Pancreas (tissue), 10 donors: ENCODE measurements around the gene XRCC3. TPM values are rescaled to one million over a fixed set of nuclear protein-coding genes. Genes with fewer than 3 reads are reported as not detected.

Experiments used
- ATAC-seq, 4 donors: fragments of 200-7000 bp; cut with Tn5 transposase; one replicate each; pipeline versions ENCODE4 v1.8.0 to v1.9.1; 2020; ENCODE audit warnings: mild to moderate bottlenecking in 4 of 4, moderate library complexity in 4 of 4
- DNase-seq, 6 donors: peaks; one replicate each; pipeline ENCODE4 v3.0.0-alpha.2; 2020
- FAIRE-seq: peaks from 2 replicates; lab custom pipeline; 2012; peaks lifted over from hg19 to GRCh38; lab: Jason Lieb, UNC
- H3K27ac ChIP-seq, 4 donors: fragments of 200-600 bp; sonication (generic); 1 replicate in 3 of 4; 2 replicates in 1 of 4; pipeline versions ENCODE4 v1.5.0 to v1.8.0; 2020
- H3K27me3 ChIP-seq, 4 donors: fragments of 200-600 bp; one replicate each; pipeline ENCODE4 v1.8.0; 2021
- H3K36me3 ChIP-seq, 3 donors: fragments of 200-600 bp; sonication (generic) in 1 of 3; one replicate each; pipeline versions ENCODE4 v1.5.0 to v1.8.0; 2020 to 2021
- H3K4me1 ChIP-seq, 3 donors: fragments of 200-600 bp; one replicate each; pipeline ENCODE4 v1.8.0; 2021
- H3K4me3 ChIP-seq, 4 donors: fragments of 200-600 bp; sonication (generic) in 2 of 4; one replicate each; pipeline versions ENCODE4 v1.5.0 to v1.8.0; 2020 to 2021
- H3K9me3 ChIP-seq, 4 donors: fragments of 200-600 bp; one replicate each; pipeline ENCODE4 v1.8.0; 2021
- CTCF ChIP-seq, 4 donors: fragments of 200-600 bp; sonication (generic) in 3 of 4; IDR thresholded peaks; one replicate each; pipeline versions ENCODE4 v1.5.0 to v1.8.0; 2021; ENCODE audit warnings: antibody characterized with exemption in 4 of 4
- WGBS, 2 donors: extraction: QIAGEN DNeasy Blood & Tissue Kit; methylation state at CpG; one replicate each; pipeline ENCODE4 v1.1.7; 2013; 5-methylcytosine and 5-hydroxymethylcytosine counted together
- intact Hi-C, 3 donors: fragments of 100-400 bp; cut with DNase I; formaldehyde crosslinking; loops; one replicate each; pipeline versions ENCODE4 v1.11.1 to v1.14.2; 2022
- polyA plus RNA-seq, 2 donors: library from polyadenylated mRNA; stranded (reverse); fragments of 200-250 nt; gene quantifications; one replicate each; pipeline ENCODE4 v1.2.3, GENCODE V29; 2013
- total RNA-seq, 6 donors: library from RNA; stranded (reverse); fragmentation: NEBNext Ultra II Directional in 4 of 6; extraction: Animal tissue kit (Norgen Biotek cat#: 25700) in 4 of 6; gene quantifications; one replicate each; pipeline versions ENCODE4 v1.2.1 to v1.2.4, GENCODE V29; 2021 to 2023
- donor health status: healthy with polysubstance abuse.
- donor health status: DM: no; HTN: no; CAD: no; lungs with moderate emphysema.
- donor health status: DM: no; HTN: no; CAD: no.
- donor health status: control.
- donor health status: control.
- donor health status: Bipolar disorder and iron deficiency.
- donor health status: DM: yes; HTN: yes; CAD: no.
- donor health status: DM: no; HTN: no; CAD: no.
- donor health status: DM: no; HTN: no; CAD: no.
- donor health status: DM: yes; HTN: yes; CAD: no.

The XRCC3 gene
- total and polyA plus RNA-seq, 8 donors = 1.7 to 5.2 (median 3.0) TPM

- WGBS, 2 donors = 88 to 94% methylated on average over 6 of the region's 6 CpGs
- Histone ChIP-seq H3K27ac (no peak overlapping the region), H3K4me3 (no peak overlapping the region), H3K36me3 (peaks cover 0 to 55% (median 12%) of the 10 kb centered on the region in 3 donors), H3K4me1 (no peaks in the 10 kb centered on the region), H3K27me3 (no peaks in the 10 kb centered on the region), H3K9me3 (no peaks in the 10 kb centered on the region)
- FAIRE-seq (no peak), DNase-seq (no peak), ATAC-seq (no peak)
- intact Hi-C loops = loop anchor here in 1 of 3 donors (10.0 kb wide), 1 partner anchor 175 kb away; no protein-coding TSS in a partner anchor
- TF ChIP-seq CTCF (IDR thresholded peaks at IDR 0.05) = no peak
These were observed 24.2 kb upstream of the XRCC3 start for GRCh38 chr14:103739466-103739792.

- no peak for TF ChIP-seq CTCF (IDR thresholded peaks at IDR 0.05)
- H3K27me3 ChIP-seq = no peaks in the 10 kb centered on the region
- no peaks in the 10 kb centered on the region for H3K9me3 ChIP-seq
- no peak for FAIRE-seq
- H3K4me3 ChIP-seq = no peak overlapping the region
- no peaks in the 10 kb centered on the region for H3K4me1 ChIP-seq
- H3K27ac ChIP-seq = no peak overlapping the region
- intact Hi-C loops = loop anchor here in 1 of 3 donors (10.0 kb wide), 1 partner anchor 176 kb away; no protein-coding TSS in a partner anchor
- H3K36me3 ChIP-seq = peaks cover 0 to 55% (median 12%) of the 10 kb centered on the region in 3 donors
- ATAC-seq = no peak
- DNase-seq = peak in 1 of 6 donors; percentile 7
- WGBS, 2 donors = 91 to 92% methylated on average over 34 of the region's 34 CpGs
These were observed 23.6 kb upstream of the XRCC3 start for GRCh38 chr14:103738701-103739451.

- ATAC-seq (no peak), FAIRE-seq (no peak), DNase-seq (peak in 1 of 6 donors; percentile 2)
- 84 to 85% methylated on average over 10 of the region's 10 CpGs for WGBS, 2 donors
- no peak overlapping the region for H3K27ac ChIP-seq
- no peak overlapping the region for H3K4me3 ChIP-seq
- H3K4me1 ChIP-seq = no peaks in the 10 kb centered on the region
- intact Hi-C loops = loop anchor here in 1 of 3 donors (10.0 kb wide), 1 partner anchor 177 kb away; no protein-coding TSS in a partner anchor
- H3K9me3 ChIP-seq = no peaks in the 10 kb centered on the region
- H3K36me3 ChIP-seq = peaks cover 0 to 52% (median 12%) of the 10 kb centered on the region in 3 donors
- no peaks in the 10 kb centered on the region for H3K27me3 ChIP-seq
- no peak for TF ChIP-seq CTCF (IDR thresholded peaks at IDR 0.05)
These were observed 22.9 kb upstream of the XRCC3 start for GRCh38 chr14:103738166-103738565.

- intact Hi-C loops = loop anchor here in 1 of 3 donors (10.0 kb wide), 1 partner anchor 177 kb away; no protein-coding TSS in a partner anchor
- no peak for FAIRE-seq
These were observed 22.3 kb upstream of the XRCC3 start for GRCh38 chr14:103737432-103738045.

More at GRCh38 chr14:103737432-103738045, 22.3 kb upstream of the XRCC3 start:
- Histone ChIP-seq H3K27me3 (no peaks in the 10 kb centered on the region), H3K4me3 (no peak overlapping the region), H3K36me3 (peaks cover 0 to 56% (median 12%) of the 10 kb centered on the region in 3 donors), H3K9me3 (no peaks in the 10 kb centered on the region), H3K4me1 (no peaks in the 10 kb centered on the region), H3K27ac (no peak overlapping the region)
- ATAC-seq (no peak), DNase-seq (peak in 1 of 6 donors; percentile 8)
- no peak for TF ChIP-seq CTCF (IDR thresholded peaks at IDR 0.05)
- 89 to 94% methylated on average over 16 of the region's 16 CpGs for WGBS, 2 donors
